ENCODE results near the gene THAP4.

The THAP4 gene

DNA sequence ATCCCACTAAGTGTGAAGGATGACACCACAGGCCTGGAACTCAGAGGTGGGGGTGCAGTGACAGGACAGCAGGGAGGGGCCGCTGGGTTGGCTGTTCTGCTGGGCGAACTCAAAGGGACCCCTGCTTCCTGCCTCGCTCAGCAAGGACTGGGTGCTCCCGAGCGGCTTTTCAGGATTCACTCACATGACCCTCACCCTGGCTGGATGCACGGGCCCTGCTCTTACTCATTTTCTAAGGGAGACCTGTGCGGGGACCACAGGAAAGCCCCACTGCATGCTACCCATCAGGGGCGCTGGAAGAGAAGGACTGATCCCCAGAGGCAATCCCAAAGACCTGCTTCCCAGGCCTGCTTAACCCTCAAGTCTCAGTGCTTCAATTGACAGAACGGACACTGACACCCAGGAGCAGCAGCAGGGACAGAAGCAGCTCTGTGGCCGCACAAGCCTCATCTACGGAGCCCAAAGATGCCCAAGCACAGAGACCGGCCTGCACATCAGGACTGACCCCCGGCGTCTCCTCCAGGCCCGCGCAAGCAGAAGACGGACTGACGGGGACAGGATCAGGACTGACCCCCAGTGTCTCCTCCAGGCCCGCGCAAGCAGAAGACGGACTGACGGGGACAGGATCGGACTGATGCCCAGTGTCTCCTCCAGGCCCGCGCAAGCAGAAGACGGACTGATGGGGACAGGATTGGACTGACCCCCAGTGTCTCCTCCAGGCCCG lies 29.6 kb downstream of the THAP4 start:
- H2AFZ ChIP-seq (ENCODE audit: low read depth, low read length, severe bottlenecking) = no peak overlapping the region
- peaks cover 6% of the 10 kb centered on the region; the same call in 1 of the 2 replicates for H3K36me3 ChIP-seq (ENCODE audit: low read length)
- no peak overlapping the region for H3K9ac ChIP-seq (ENCODE audit: low read length)
- no peaks in the 10 kb centered on the region for H4K20me1 ChIP-seq (ENCODE audit: low read depth, low read length)
- TF ChIP-seq, protein P1, sequence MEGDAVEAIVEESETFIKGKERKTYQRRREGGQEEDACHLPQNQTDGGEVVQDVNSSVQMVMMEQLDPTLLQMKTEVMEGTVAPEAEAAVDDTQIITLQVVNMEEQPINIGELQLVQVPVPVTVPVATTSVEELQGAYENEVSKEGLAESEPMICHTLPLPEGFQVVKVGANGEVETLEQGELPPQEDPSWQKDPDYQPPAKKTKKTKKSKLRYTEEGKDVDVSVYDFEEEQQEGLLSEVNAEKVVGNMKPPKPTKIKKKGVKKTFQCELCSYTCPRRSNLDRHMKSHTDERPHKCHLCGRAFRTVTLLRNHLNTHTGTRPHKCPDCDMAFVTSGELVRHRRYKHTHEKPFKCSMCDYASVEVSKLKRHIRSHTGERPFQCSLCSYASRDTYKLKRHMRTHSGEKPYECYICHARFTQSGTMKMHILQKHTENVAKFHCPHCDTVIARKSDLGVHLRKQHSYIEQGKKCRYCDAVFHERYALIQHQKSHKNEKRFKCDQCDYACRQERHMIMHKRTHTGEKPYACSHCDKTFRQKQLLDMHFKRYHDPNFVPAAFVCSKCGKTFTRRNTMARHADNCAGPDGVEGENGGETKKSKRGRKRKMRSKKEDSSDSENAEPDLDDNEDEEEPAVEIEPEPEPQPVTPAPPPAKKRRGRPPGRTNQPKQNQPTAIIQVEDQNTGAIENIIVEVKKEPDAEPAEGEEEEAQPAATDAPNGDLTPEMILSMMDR (IDR thresholded peaks at IDR 0.05; ENCODE audit: insufficient read depth, low read length, poor library complexity, severe bottlenecking) = no peak
- no peak for TF ChIP-seq EZH2phosphoT487 (conservative IDR thresholded peaks at IDR 0.05; ENCODE audit: low read length)
- H3K9me3 ChIP-seq (ENCODE audit: insufficient read depth, low read length) = no peaks in the 10 kb centered on the region
- no peak overlapping the region for H3K4me3 ChIP-seq (ENCODE audit: insufficient read depth, low read length, poor library complexity, severe bottlenecking)
- H3K4me2 ChIP-seq (ENCODE audit: low read depth, low read length, poor library complexity, severe bottlenecking) = no peak overlapping the region
- H3F3A ChIP-seq (ENCODE audit: insufficient read depth) = no peaks in the 10 kb centered on the region
- no peak overlapping the region for H3K27ac ChIP-seq (ENCODE audit: low read depth, low read length)
- no peaks in the 10 kb centered on the region for H3K27me3 ChIP-seq (ENCODE audit: low read length)
- H3K9me2 ChIP-seq (replicated peaks; ENCODE audit: insufficient read depth, low read length) = no peaks in the 10 kb centered on the region
- H3K79me2 ChIP-seq (ENCODE audit: insufficient read depth, low read length) = peaks cover 20% of the 10 kb centered on the region

GRCh38 chr2:241606186-241606585 lies 30.8 kb downstream of the THAP4 start:
- no peaks in the 10 kb centered on the region for H3K9me3 ChIP-seq (ENCODE audit: insufficient read depth, low read length)
- peaks cover 16% of the 10 kb centered on the region for H3K79me2 ChIP-seq (ENCODE audit: insufficient read depth, low read length)
- TF ChIP-seq, protein P1 (IDR thresholded peaks at IDR 0.05; ENCODE audit: insufficient read depth, low read length, poor library complexity, severe bottlenecking) = no peak
- H3K9me2 ChIP-seq (replicated peaks; ENCODE audit: insufficient read depth, low read length) = no peaks in the 10 kb centered on the region
- H3K9ac ChIP-seq (ENCODE audit: low read length) = no peak overlapping the region
- no peak overlapping the region for H3K4me2 ChIP-seq (ENCODE audit: low read depth, low read length, poor library complexity, severe bottlenecking)
- no peaks in the 10 kb centered on the region for H3F3A ChIP-seq (ENCODE audit: insufficient read depth)
- H4K20me1 ChIP-seq (ENCODE audit: low read depth, low read length) = no peaks in the 10 kb centered on the region
- H3K36me3 ChIP-seq (ENCODE audit: low read length) = peaks cover 6% of the 10 kb centered on the region; the same call in 1 of the 2 replicates
- H3K27ac ChIP-seq (ENCODE audit: low read depth, low read length) = no peak overlapping the region
- no peak overlapping the region for H2AFZ ChIP-seq (ENCODE audit: low read depth, low read length, severe bottlenecking)
- no peak overlapping the region for H3K4me3 ChIP-seq (ENCODE audit: insufficient read depth, low read length, poor library complexity, severe bottlenecking)
- no peaks in the 10 kb centered on the region for H3K27me3 ChIP-seq (ENCODE audit: low read length)

GRCh38 chr2:241603686-241604085 lies 33.3 kb downstream of the THAP4 start:
- Histone ChIP-seq H2AFZ (ENCODE audit: low read depth, low read length, severe bottlenecking) (no peak overlapping the region), H3K79me2 (ENCODE audit: insufficient read depth, low read length) (no peaks in the 10 kb centered on the region; the same call in 1 of the 2 replicates), H3K4me3 (ENCODE audit: insufficient read depth, low read length, poor library complexity, severe bottlenecking) (no peak overlapping the region), H3K9me3 (ENCODE audit: insufficient read depth, low read length) (no peaks in the 10 kb centered on the region), H3K36me3 (ENCODE audit: low read length) (peaks cover 6% of the 10 kb centered on the region; the same call in 1 of the 2 replicates), H4K20me1 (ENCODE audit: low read depth, low read length) (no peaks in the 10 kb centered on the region), H3K27me3 (ENCODE audit: low read length) (no peaks in the 10 kb centered on the region), H3F3A (ENCODE audit: insufficient read depth) (no peaks in the 10 kb centered on the region), H3K9me2 (replicated peaks; ENCODE audit: insufficient read depth, low read length) (no peaks in the 10 kb centered on the region), H3K4me2 (ENCODE audit: low read depth, low read length, poor library complexity, severe bottlenecking) (no peak overlapping the region), H3K9ac (ENCODE audit: low read length) (no peak overlapping the region), H3K27ac (ENCODE audit: low read depth, low read length) (no peak overlapping the region)
- TF ChIP-seq, protein P1 (IDR thresholded peaks at IDR 0.05; ENCODE audit: insufficient read depth, low read length, poor library complexity, severe bottlenecking) = no peak
- no peak for TF ChIP-seq EZH2phosphoT487 (conservative IDR thresholded peaks at IDR 0.05; ENCODE audit: low read length)

Measured in SU-DHL-6 (cell line).